ENCODE data around the gene PLEKHD1.

PLEKHD1 gene

GRCh38 chr14:69500096-69500495 lies 15.6 kb downstream of the PLEKHD1 start:
- no peak overlapping the region for H3K4me3 ChIP-seq (replicated peaks; ENCODE audit: low read depth, low read length)
- no peak for TF ChIP-seq CTCF (IDR thresholded peaks at IDR 0.05; ENCODE audit: low read length, missing control alignments)

GRCh38 chr14:69500736-69501135 lies 16.2 kb downstream of the PLEKHD1 start:
- DNase-seq (ENCODE audit: low read depth) = no peak

More at GRCh38 chr14:69500096-69500495, 15.6 kb downstream of the PLEKHD1 start:
- no peak for DNase-seq (ENCODE audit: low read depth)

GRCh38 chr14:69501423-69501838 lies 16.9 kb downstream of the PLEKHD1 start:
- DNase-seq (ENCODE audit: low read depth) = peak; percentile 31
- H3K4me3 ChIP-seq (replicated peaks; ENCODE audit: low read depth, low read length) = no peak overlapping the region
- TF ChIP-seq CTCF (IDR thresholded peaks at IDR 0.05; ENCODE audit: low read length, missing control alignments) = no peak

More at GRCh38 chr14:69500736-69501135, 16.2 kb downstream of the PLEKHD1 start:
- TF ChIP-seq CTCF (IDR thresholded peaks at IDR 0.05; ENCODE audit: low read length, missing control alignments) = no peak
- H3K4me3 ChIP-seq (replicated peaks; ENCODE audit: low read depth, low read length) = no peak overlapping the region

- DNase-seq (ENCODE audit: low read depth) = no peak
- H3K4me3 ChIP-seq (replicated peaks; ENCODE audit: low read depth, low read length) = no peak overlapping the region
- TF ChIP-seq CTCF (IDR thresholded peaks at IDR 0.05; ENCODE audit: low read length, missing control alignments) = no peak
These were observed 20.2 kb downstream of the PLEKHD1 start for GRCh38 chr14:69504775-69505174.

GRCh38 chr14:69505338-69506240 lies 21.1 kb downstream of the PLEKHD1 start:
- no peak for TF ChIP-seq CTCF (IDR thresholded peaks at IDR 0.05; ENCODE audit: low read length, missing control alignments)
- no peak for DNase-seq (ENCODE audit: low read depth)
- no peak overlapping the region for H3K4me3 ChIP-seq (replicated peaks; ENCODE audit: low read depth, low read length)

- H3K4me3 ChIP-seq (replicated peaks; ENCODE audit: low read depth, low read length) = no peak overlapping the region
- TF ChIP-seq CTCF (IDR thresholded peaks at IDR 0.05; ENCODE audit: low read length, missing control alignments) = no peak
- DNase-seq (ENCODE audit: low read depth) = no peak
These were observed 21.7 kb downstream of the PLEKHD1 start for GRCh38 chr14:69506241-69506595.

All from fibroblast of pulmonary artery (primary cell).